Hematopoietic multipotent progenitor cell treated with erythropoietin and hydrocortisone succinate and interleukin-3 and kit ligand, for 8 days (in vitro differentiated cells): ENCODE data around the gene SLC35E4.
"Not testable (repeated sequence)": the region's sequence is repeated elsewhere in the genome, so short reads cannot be mapped to it uniquely, and the experiment has no call there.

Experiments
- DNase-seq: peaks from one replicate; pipeline ENCODE4 v3.0.0-alpha.2; 2015

The SLC35E4 gene

GRCh38 chr22:30654361-30654760 is 18.8 kb downstream of the SLC35E4 start:
- DNase-seq: no peak

- DNase-seq: no peak
Measured at GRCh38 chr22:30655532-30655931, 20.0 kb downstream of the SLC35E4 start.

- DNase-seq: no peak
Measured at GRCh38 chr22:30662040-30662439, 26.5 kb downstream of the SLC35E4 start.

GRCh38 chr22:30664798-30665197 is 29.2 kb downstream of the SLC35E4 start:
- no peak for DNase-seq

GRCh38 chr22:30665266-30665665 is 29.7 kb downstream of the SLC35E4 start:
- no peak for DNase-seq

- DNase-seq: no peak
Measured at GRCh38 chr22:30665786-30666185, 30.2 kb downstream of the SLC35E4 start.

- DNase-seq: no peak
Measured at GRCh38 chr22:30667107-30667493, 31.5 kb downstream of the SLC35E4 start.

- DNase-seq: peak; percentile 91
Measured at GRCh38 chr22:30667494-30668385, 32.2 kb downstream of the SLC35E4 start, which contains the start of gene DUSP18. TSS of gene DUSP18 (minus strand) at chr22:30667875. CDS start at chr22:30664003, 3,872 bp downstream.

GRCh38 chr22:30668386-30668710 is 32.8 kb downstream of the SLC35E4 start:
- no peak for DNase-seq

- no peak for DNase-seq
Measured at GRCh38 chr22:30671071-30671470, 35.5 kb downstream of the SLC35E4 start.

- DNase-seq: peak; percentile 70
Measured at GRCh38 chr22:30673136-30673535, 37.6 kb downstream of the SLC35E4 start.

GRCh38 chr22:30674482-30674881 is 38.9 kb downstream of the SLC35E4 start:
- DNase-seq: no peak

GRCh38 chr22:30675436-30675835 is 39.9 kb downstream of the SLC35E4 start:
- peak; percentile 66 for DNase-seq

- not testable (repeated sequence) for DNase-seq
Measured at GRCh38 chr22:30676565-30676964, 41.0 kb downstream of the SLC35E4 start.

GRCh38 chr22:30679895-30680690 is 44.5 kb downstream of the SLC35E4 start:
- not testable (repeated sequence) for DNase-seq

GRCh38 chr22:30680991-30681770 is 45.6 kb downstream of the SLC35E4 start:
- DNase-seq: no peak

- no peak for DNase-seq
Measured at GRCh38 chr22:30681831-30682230, 46.2 kb downstream of the SLC35E4 start.

- no peak for DNase-seq
Measured at GRCh38 chr22:30685178-30685577, 49.6 kb downstream of the SLC35E4 start.

GRCh38 chr22:30687358-30687757 is 51.8 kb downstream of the SLC35E4 start:
- DNase-seq: no peak

- no peak for DNase-seq
Measured at GRCh38 chr22:30689622-30690021, 54.0 kb downstream of the SLC35E4 start.

- DNase-seq: no peak
Measured at GRCh38 chr22:30691204-30691603, 55.6 kb downstream of the SLC35E4 start.

GRCh38 chr22:30694171-30694639 is 58.6 kb downstream of the SLC35E4 start:
- peak; percentile 30 for DNase-seq
